DMS79 (cell line): ENCODE results near the gene LMBRD1.
"Not testable (repeated sequence)": the region's sequence is repeated elsewhere in the genome, so short reads cannot be mapped to it uniquely, and the experiment has no call there.

Experiments
- DNase-seq: peaks from one replicate; lab custom pipeline; 2025; lab: John Stamatoyannopoulos, UW

The LMBRD1 gene

DNA sequence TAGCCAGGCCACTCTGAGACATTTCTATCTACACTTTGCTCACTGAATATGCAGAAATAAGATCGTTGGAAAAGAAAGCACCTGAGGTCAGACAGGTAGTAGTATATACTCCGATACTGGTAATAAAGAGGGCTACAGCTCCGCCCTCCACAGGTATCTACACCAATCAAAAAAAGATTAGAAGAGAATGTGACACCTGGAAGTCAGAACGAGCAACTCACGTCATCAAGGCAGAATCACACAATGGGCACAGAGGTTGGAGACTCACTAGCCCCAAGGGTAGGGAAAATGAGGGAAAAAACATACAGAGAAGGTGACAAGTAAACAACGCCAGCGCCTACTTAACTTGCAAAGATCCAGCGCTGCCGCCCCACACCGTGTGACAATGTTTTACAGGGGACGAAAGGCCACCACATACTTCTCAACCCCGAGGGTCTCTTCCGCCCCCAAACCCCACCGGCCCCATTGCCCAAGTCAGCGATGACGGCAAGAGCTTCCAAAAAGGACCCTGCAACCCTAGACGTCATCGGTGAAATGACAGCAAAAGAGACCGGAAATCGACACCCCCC lies 653 bp downstream of the LMBRD1 start:
- DNase-seq, result peak; percentile 70

DNA sequence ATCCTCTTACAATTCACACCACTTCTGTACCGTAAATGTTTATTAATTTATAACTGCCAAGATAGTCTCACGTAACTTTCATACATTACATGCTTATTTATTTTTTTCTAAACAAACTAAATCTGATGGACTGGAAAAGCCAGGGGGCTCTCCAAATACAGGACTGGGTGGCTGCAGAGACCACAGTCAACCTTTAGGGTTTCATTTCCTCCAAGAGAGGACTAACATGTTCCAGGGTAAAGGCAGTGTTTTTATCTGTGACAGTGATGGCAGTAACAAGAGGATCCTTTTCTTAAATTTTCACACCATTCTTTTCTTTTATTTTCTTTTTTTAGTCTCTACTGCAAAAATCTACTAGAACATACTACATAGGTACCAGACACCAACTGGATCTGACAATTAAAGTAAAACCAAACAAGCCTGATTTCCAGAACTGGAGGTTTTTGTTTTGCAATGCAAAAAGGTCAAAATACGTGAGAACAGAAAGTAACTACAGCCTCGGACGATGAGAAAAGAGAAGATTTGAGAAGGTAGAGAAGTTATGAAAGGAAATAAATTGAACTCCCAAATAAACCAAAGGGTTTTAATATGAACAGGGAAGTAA lies 1.2 kb downstream of the LMBRD1 start:
- no peak for DNase-seq

DNA sequence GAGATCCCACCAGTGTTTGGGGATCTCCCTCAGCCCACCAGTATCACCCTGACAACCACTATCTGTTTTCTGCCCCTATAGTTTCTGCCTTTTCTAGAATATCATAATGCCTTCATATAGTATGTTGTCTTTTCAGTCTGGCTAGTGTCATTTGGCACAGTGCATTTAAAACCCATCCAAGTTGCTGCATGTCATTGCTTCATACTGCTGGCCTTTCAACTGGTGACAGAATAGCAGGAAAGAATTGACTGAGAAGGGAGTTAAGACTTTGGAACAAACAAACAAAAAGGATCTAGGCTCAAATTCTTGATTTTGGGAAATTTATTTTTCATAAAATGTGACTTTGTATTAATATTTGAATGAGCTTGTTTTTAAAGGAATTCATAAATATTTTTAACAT lies 4.5 kb downstream of the LMBRD1 start:
- DNase-seq, result no peak

DNA sequence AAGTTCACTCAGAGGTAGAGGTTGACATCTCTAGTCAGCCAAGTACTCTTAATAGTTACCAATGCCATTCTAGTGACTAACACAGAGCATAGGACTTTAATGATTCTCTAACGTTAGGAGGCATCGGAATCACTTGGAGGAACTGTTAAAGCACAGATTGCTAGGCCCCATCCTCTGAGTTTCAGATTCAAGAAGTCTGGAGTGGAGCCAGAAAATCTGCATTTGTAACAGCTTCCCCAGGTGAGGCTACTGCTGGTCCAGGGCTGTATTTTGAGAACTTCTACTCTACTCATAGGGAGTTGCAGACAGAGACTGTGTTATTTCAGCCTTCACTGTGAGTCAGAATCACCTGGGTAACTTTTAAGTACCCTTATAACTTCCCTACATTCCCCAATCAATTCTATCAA lies 5.7 kb downstream of the LMBRD1 start:
- DNase-seq, result no peak

DNA sequence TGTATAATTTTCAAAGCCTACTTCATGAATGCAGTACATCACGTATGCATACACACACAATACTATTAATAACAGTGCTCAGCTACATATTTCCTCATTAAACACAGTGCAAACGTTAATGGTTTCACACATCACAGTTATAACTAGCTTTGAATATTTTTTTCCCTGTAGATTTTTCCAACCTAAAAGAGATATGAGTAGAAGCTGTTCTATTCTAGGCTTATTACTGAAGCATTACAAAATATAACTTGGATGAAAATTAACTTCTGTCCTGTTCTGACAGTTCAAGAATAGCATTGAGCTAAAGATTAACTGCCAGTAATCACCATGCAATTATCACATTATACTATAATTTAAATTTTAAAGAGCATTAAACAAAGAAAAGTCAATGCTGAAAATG lies 6.2 kb downstream of the LMBRD1 start:
- DNase-seq, result no peak

DNA sequence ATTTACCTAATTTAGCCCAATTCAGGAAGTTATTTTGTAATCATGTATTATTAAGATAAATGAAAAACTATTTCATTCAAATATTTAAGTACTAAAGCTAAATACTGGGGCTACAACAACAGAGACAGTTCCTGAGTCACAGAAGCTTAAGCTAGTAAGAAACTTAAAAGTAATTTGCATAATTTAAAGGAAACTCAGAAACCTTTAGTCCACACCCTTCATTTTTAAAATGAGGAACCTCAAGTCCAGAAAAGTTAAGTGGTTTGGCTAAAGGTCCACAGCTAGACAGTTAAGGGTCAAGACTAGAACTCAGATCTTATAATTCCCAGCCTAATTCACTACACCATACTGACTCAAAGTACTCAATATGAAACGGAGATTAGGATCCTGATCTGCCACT lies 7.2 kb downstream of the LMBRD1 start:
- DNase-seq, result no peak

DNA sequence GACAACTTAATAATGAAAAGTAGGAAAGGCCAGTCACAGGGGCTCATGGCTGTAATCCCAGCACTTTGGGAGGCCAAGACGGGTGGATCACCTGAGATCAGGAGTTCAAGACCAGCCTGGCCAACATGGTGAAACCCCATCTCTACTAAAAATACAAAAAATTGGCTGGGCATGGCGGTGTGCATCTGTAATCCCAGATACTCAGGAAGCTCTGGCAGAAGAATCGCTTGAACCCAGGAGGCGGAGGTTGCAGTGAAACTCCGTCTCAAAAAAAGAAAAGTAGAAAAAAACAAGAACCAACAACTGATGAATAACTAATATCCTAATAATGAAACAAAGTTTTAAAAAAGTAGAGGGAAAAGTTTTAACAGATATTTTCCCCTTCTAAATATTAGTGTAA lies 9.4 kb downstream of the LMBRD1 start:
- DNase-seq, result not testable (repeated sequence)

DNA sequence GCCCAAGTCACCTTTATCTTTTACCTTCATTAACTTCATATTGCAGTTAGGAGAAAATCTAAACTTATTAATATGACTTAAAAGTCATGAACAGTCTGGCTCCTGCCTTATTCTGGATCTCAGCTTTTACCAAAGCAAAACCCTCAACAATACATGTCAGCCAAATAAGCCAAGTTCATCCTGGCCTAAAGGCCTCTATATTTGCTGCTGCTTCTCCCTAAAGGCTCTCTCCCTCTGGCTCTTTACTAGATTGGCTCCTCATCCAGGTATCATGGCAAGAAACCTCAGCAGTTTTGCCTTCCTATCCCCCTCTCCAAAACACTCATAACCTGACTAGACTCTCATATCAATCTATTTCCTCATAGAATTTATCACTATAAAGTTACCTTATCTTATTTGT lies 11.1 kb downstream of the LMBRD1 start:
- no peak for DNase-seq

DNA sequence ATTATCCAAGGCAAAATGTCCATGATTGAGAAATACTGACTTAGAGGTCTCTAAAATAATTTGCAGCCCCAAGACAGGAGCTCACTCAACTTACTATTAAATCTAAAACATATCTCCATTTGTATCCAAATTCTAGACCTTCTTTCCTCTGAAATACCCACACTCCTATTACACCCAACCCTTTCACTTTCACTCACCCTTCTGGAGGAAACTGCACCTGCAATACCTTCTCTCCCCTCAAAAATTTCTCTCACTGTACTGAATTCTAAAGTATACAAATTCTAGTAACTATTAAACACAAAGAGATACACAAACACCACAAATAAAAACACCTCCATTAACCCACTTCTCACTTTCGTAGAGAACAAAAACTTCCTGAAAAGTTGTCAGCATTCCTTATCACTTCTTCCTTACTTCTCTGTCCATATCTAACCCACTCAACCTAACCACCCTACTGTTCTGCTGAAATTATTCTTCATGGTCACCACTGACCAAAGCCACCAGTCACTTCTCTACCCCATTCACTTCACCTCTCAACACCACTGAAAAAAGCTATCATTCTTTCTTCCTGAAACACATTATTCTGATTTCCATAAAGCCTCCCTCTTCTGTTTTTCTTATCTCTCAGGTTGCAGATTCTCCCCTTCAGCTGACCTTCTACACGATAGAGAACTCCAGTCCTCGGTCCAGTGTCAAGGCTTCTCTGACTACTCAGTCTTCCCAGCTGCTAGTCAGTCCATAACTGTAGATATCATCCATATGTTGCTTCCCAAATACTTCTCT lies 12.0 kb downstream of the LMBRD1 start:
- no peak for DNase-seq

DNA sequence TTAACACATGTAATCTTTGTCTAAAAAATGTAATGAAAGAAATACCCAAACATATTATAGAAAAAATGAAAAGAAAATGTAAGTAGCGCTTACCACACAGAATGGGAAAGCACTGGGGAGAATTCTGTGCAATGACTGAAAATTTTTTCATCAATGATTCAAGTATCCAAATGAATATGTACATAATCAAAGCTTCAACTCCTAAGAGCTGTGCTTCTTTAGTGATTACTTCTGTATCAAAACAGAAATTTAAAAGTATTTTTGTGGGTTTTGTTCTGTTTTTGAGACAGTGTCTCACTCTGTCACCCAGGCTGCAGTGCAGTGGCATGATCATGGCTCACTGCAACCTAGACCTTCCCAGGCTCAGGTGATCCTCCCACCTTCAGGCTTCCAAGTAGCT lies 13.7 kb downstream of the LMBRD1 start:
- no peak for DNase-seq

DNA sequence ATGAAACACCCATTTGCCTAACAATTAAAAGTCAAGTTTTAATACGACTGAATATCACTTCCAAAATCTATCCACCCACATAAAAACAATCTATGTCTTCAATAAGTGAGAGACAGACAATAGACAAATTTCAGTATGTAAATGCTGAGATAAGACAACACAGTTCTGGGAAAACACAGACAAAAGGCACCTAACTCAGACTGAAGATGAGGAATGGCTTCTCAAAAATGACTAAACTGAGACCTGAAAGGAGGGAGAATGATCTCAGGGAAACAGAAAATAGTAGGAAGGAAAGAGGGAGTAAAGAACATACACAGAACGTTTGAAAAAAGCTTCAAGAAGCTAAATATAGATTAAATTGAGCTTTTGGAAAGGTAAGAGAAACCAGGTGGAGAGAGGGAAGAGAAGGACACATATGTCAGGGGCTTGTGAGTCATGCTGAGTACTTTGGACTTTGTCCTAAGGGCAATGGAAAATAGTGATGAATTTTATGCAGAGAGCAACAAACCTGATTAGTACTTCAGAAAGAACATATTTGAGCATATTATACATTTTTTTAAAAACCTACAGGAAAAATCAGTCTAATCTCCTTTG lies 16.1 kb downstream of the LMBRD1 start:
- DNase-seq, result no peak

DNA sequence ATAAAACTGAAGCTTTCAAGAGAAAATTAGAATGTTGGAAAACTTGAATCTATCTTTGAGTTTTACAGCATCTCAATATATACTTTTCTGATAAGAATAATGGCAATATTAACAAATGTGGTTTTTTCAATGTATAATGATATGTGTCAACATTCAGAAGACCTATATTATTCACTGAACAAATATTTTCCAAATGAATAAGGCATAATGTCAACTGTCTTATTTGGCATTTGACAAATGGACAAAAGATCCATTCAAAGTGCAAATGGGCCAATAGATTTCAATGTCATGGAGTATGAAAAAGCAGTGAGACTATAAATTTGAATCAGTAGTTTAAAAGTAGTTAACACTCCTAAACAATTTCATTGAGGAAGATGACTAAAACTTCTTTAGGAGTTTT lies 20.9 kb downstream of the LMBRD1 start:
- DNase-seq, result no peak

DNA sequence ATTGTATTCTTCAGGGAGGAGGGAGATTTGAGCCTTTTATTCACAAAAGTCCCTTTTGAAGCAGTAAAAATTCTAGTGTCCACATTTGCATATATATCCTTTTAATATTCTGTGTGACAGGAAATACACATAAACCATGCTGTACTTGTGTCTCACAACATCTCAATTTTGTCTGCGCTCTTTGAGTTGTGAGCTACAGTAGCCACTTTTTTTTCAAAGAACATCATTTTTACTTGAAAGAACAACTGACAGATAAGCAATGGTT lies 21.3 kb downstream of the LMBRD1 start:
- DNase-seq, result no peak

DNA sequence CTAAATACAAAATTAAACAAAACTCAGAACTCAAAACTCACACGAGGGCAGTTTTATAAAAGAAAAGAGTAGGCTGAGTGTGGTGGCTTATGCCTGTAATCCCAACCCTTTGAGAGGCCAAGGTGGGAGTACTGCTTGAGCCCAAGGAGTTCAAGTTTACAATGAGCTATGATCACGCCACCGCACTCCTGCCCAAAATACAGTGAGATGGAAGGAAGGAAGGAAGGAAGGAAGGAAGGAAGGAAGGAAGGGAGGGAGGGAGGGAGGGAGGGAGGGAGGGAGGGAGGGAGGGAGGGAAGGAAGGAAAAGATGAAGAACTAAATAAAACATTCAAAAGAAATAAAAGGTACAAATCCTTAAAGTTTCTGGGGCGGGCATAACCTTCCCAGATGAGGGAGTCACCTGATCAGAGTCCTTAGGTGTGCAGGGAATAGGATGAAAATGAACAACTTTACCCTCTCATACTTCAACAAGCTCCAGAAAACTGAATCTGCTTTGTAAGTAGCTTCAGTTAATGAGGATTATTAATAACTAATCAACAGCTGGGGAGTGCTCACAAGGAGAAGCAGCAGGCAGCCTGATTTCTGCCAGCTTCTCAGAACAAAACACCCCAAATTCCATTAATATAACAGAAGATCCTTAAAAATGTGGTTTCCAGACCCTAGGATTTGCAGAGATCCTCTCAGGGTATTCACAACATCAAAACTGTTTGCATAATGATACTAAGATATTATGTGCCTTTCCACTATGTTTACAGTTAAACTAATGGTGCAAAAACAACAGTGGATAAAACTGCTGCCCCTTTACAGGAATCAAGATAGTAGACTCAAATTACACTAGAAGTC lies 21.8 kb downstream of the LMBRD1 start:
- DNase-seq, result no peak

DNA sequence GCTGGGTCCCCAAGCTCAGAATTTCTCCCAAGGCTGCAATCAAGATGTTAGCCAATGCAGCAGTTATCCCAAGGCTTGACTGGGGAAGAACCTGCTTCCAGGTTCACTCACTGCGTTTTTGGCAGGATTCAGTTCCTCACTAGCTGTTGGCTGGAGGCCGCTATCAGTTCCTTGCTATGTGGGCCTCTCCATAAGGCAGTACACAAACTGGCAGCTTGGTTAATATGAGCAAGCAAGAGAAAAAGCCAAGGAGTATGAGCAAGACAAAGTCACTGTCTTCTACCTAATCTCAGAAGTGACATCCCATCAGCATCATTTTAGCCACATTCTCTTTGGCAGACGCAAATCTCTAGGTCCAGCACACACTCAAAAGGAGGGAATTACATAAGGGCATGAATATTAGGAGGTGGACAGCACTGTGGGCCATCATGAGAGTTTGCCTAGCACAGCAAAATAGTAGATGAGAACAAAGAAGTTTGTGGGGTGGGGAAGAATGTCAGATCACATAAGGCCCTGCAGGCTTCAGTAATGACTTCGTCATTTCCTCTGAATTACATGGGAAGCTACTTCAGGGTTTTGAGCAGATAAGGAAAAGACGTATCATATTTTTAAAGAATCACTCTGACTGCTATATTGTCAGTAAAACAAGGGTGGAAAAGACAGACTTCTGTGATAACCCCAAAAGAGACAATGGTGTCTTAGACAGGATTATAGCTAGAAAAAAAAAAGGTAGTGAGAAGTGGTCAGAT lies 25.5 kb downstream of the LMBRD1 start:
- DNase-seq, result no peak

DNA sequence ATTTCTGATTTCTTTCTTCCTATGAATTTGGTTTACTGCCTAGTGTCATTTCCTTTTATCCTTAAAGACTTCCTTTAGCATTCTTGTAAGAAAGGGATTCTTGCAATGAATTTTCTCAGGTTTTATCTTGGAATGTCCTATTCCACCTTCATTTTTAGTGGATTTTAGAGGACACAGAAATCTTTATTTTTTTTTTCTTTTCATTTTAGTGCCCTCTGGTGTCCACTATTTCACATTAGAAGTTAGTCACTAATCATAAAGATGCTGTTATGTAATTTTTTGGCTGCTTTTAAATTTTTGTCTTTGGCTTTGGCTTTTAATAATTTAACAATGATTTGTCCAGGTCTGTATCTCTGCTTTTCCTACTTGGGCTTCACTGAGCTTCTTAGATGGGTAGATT lies 28.1 kb downstream of the LMBRD1 start:
- DNase-seq, result no peak

DNA sequence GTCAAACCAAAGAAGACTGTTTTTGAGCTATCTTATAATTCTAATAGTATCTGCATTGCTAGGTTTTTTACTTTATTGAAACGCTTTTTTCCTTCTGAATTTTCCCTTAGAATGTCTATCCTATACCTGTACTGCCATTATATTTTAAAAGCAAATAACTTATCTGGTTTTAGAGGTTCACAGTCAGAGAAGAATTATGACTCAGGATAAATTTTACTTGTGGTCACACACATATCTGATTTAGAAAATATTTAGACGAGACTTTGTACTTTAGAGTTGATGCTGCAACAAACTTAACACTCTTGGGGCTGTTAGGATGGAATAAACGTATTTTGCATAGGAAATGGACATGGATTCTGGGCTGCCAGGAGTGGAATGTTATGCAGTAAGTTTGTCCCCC lies 33.0 kb downstream of the LMBRD1 start:
- DNase-seq, result no peak

DNA sequence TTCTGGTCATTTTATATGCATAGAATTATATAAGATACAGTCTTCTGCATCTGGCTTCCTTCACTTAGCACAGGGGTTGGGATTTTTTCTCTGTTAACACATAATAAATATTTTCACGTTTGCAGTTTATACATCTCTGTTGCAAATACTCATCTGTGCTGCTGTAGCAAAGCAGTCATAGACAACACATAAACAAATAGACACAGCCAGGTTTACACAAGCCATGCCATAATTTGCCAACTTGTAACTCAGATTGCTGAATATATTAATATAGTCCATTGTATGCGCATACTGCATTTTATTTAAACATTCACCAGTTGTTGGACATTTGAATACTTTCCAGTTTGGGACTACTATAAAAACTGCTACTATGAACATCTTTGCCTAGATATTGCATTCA lies 35.0 kb downstream of the LMBRD1 start:
- no peak for DNase-seq

DNA sequence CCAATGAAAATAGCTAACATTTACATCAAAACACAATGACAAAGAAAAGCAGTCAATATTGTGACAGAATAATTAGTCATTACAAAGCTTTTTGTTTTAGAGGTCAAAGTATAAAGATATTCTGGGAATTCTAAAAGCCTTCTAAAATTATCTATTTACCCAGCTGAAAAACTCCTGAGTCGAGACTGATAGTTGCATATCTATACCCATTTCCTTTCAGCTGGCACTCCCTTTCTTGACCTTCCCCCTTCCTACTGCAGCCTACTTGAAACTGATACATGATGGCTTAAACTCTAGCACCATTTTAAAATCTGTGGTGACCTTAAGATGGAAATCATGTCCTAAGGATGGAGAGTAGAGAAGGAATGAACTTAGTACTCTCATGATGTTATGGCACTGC lies 38.6 kb downstream of the LMBRD1 start:
- no peak for DNase-seq

DNA sequence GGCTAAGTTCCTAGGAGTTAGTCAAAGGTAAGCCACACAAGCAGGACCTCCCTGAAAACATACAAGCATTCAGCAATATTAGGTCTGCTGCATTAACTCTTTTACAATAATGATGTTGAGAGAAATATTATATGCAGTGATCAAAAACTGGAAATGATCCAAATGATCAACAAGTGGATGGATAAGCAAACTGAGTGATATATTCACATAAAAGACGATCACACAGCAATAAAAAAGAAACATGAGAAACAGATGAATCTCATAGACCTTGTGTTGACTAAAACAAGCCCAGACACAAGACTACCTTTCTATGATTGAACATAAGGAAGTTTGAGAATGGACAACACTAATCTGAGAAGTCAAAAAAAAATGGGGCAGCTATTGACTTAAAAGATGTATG lies 39.9 kb downstream of the LMBRD1 start:
- DNase-seq, result no peak

DNA sequence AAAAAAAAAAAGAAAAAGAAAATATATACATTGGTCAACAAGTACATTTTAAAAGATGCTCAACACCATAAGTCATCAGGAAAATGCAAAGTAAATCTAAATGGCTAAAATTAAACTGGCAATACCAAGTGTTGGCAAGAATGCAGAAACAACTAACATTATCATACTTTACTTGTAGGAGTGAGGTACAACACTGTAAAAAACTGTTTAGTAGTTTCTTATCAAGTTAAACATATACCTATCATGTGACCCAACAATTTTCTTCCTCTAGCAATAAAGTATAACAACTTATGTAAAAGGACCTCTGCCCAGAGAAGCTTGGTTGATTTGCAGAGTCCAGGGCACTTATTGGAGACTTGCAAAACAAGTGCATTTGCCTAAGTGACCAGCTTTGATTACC lies 40.4 kb downstream of the LMBRD1 start:
- DNase-seq, result no peak

DNA sequence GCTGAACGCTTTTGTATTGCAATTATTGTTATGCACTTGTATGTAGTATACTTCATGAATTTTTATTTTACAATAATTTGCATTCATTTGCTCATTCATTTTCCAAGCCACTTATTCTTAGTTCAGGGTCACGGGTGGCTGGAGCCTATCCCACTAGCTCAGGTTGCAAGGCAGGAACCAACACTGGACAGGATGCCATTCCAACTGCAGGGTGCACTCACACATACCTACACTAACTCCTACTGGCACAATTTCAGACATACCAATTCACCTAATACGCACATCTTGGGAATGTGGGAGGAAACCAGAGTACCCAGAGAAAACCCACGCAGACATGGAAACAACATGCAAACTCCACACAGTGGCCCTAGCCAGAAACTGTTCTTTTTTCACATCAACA lies 61.8 kb downstream of the LMBRD1 start:
- no peak for DNase-seq
